HG03039 (cell line): Measurements from ENCODE around the gene PRMT1.

Experiments
- ATAC-seq: cut with Tn5 transposase; IDR thresholded peaks from one replicate; pipeline ENCODE4 v1.9.1; 2021; ENCODE audit warnings: mild to moderate bottlenecking, moderate library complexity; ENCODE audit not compliant: unreplicated experiment

Gene PRMT1

DNA sequence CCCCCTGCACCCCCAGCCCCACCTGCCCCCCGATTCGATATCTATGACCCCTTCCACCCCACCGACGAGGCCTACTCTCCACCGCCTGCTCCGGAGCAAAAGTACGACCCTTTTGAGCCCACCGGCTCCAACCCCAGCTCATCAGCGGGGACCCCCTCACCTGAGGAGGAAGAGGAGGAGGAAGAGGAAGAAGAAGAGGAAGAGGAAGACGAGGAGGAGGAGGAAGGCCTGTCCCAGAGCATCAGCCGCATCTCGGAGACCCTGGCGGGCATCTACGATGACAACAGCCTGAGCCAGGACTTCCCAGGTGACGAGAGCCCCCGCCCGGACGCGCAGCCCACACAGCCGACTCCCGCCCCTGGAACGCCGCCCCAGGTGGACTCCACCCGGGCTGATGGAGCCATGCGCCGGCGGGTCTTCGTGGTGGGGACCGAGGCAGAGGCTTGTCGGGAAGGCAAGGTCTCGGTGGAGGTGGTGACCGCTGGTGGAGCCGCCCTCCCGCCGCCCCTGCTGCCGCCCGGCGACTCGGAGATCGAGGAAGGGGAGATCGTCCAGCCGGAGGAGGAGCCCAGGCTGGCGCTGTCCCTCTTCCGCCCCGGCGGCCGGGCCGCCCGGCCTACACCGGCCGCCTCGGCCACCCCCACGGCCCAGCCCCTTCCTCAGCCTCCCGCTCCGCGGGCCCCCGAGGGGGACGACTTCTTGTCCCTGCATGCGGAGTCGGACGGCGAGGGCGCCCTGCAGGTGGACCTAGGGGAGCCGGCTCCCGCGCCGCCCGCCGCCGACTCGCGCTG, 25.8 kb upstream of the PRMT1 start:
- ATAC-seq = no peak

DNA sequence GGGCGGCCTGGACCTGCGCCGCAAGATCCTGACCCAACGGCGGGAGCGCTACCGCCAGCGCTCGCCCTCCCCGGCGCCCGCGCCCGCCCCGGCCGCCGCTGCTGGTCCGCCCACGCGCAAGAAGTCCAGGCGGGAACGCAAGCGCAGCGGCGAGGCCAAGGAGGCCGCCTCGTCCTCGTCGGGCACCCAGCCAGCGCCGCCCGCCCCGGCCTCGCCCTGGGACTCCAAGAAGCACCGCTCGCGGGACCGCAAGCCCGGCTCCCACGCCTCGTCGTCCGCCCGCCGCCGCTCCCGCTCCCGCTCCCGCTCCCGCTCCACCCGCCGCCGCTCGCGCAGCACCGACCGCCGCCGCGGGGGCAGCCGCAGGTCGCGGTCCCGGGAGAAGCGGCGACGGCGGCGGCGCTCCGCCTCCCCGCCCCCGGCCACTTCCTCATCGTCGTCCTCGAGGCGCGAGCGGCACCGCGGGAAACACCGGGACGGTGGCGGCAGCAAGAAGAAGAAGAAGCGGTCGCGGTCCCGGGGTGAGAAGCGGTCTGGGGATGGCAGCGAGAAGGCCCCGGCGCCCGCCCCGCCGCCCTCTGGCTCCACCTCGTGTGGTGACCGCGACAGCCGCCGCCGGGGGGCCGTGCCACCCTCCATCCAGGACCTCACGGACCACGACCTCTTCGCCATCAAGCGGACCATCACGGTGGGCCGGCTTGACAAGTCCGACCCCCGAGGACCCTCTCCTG, 25.1 kb upstream of the PRMT1 start:
- ATAC-seq = no peak

DNA sequence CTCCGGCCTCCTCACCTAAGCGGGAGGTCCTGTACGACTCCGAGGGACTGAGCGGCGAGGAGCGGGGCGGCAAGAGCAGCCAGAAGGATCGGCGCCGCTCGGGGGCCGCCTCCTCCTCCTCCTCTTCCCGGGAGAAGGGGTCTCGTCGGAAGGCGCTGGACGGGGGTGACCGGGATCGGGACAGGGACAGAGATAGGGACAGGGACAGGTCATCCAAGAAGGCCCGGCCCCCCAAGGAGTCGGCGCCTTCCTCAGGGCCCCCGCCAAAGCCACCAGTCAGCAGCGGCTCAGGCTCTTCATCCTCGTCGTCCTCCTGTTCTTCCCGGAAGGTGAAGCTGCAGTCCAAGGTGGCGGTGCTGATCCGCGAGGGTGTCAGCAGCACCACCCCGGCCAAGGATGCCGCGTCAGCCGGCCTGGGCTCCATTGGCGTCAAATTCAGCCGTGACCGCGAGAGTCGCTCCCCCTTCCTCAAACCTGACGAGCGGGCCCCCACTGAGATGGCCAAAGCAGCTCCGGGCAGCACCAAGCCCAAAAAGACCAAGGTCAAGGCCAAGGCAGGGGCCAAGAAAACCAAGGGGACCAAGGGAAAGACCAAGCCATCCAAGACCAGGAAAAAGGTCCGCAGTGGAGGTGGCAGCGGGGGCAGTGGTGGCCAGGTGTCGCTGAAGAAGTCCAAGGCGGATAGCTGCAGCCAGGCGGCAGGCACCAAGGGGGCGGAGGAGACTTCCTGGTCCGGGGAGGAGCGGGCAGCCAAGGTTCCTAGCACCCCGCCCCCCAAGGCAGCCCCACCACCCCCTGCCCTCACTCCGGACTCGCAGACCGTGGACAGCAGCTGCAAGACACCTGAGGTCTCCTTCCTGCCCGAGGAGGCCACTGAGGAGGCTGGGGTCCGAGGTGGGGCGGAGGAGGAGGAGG, 24.3 kb upstream of the PRMT1 start:
- ATAC-seq = no peak

DNA sequence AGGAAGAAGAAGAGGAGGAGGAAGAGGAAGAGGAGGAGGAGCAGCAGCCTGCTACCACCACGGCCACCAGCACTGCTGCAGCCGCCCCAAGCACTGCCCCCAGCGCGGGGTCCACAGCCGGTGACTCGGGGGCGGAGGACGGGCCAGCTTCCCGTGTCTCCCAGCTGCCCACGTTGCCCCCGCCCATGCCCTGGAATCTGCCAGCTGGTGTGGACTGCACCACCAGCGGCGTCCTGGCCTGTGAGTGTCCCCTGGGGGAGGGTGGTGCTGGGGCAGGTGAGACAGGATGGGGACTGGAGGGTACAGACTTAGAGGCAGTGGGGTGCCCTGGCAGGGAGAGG, 23.6 kb upstream of the PRMT1 start:
- ATAC-seq = no peak

GRCh38 chr19:49654581-49654980, 22.5 kb upstream of the PRMT1 start:
- ATAC-seq = no peak

DNA sequence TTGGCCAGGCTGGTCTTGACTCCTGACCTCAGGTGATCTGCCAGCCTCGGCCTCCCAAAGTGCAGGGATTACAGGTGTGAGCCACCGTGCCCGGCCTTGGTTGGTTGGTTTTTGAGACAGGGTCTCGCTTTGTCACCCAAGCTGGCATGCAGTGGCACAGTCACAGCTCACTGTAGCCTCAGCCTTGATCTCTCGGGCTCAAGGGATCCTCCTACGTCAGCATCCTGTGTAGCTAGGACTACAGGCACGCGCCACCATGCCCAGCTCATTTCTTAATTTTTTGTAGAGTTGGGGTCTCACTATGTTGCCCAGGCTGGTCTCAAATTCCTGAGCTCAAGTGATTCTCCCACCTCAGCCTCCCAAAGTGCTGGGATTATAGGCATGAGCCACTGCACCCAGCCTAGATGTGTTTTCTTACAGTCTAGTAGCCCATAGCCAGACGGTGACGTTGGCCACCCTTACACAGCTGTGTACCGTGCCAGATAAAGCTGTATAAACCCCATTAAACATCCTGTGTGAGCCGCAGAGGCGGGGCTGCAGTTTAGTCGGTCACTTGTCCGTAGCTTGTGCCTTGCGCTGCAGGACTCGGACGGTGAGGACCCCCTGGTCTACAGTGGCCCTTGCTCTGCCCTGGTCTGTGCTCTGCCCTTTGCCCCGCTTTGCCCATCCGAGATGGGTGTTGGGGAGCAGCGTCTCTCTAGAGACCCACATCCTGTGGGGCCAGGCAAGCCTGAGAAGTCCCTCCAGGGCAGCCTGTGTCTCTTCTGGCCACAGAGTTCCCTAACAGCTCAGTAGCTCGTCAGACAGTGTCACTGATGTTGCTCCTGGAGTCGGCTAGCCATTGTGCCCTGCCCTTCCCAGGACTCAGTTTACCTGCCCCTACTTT, 21.3 kb upstream of the PRMT1 start:
- no peak for ATAC-seq

- no peak for ATAC-seq
Observed at GRCh38 chr19:49656456-49657109, 20.5 kb upstream of the PRMT1 start.

DNA sequence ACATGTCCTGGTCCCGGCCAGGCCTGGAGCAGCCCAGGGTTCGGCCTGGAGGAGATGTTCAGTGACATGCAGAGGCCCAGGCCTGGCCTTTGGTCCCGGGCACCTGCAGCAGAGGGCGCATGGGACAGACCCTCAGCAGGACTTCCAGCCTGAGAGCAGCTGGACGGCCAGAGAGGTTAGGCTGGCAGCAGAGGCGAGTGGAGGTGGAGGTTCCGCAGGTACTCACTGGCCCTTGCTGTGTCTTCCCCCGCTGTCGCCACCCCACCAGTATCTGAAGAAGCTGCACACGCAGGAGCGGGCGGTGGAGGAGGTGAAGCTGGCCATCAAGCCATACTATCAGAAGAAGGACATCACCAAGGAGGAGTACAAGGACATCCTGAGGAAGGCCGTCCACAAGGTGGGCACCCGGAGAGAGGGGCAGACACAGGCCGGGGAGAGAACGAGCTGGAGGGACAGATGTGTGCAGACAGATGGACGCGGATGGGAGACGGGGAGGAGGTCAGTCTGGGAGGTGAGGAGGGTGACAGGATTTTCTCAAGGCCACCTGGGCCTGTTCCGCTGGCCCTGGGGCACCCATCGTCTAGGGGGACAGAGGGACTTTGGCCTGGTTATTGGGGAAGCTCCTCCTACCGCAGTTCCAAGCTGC, 19.5 kb upstream of the PRMT1 start:
- ATAC-seq = no peak

- no peak for ATAC-seq
Observed at GRCh38 chr19:49658139-49658517, 18.9 kb upstream of the PRMT1 start.

DNA sequence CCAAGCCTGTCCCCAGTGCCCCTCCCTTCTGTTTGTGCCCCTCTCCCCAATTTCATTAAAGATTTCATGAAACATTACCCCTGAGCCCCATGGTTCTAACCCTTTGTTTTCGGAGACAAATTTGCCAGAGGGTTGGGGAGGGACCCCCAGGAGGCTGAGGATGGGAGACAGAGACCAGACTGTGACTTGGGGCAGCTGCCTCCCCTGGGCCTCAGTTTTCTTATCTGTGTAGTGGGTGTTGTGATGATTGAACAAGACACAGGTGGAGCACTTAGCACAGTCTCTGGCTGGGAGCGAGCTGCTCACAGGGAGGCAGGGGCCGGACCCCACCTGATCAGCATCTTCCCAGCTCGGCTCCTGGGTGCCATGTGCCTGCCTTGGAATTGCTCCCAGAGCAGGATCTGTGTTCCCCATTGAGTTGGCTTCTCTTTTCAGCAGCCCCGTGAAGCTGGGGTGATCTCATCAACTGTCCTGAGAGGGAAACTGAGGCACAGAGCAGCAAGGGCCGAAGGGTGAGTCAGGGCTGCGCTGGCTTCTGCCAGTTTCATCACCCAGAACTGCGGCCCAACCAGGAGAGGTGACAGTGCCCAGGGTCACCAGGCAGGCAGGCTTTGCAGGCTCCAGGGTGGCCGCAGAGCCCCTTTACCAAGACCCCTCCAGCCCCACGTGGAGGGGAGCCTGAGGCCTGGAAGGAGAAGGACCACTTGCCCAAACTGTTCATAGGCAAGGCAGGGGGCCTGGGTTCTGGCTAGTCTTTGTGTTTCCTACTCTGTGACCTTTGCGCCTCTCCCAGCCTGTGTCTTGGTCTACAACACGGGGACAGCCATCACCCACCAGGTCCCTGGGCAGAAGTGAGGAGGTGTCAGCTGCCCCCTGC, 18.3 kb upstream of the PRMT1 start:
- ATAC-seq = no peak

DNA sequence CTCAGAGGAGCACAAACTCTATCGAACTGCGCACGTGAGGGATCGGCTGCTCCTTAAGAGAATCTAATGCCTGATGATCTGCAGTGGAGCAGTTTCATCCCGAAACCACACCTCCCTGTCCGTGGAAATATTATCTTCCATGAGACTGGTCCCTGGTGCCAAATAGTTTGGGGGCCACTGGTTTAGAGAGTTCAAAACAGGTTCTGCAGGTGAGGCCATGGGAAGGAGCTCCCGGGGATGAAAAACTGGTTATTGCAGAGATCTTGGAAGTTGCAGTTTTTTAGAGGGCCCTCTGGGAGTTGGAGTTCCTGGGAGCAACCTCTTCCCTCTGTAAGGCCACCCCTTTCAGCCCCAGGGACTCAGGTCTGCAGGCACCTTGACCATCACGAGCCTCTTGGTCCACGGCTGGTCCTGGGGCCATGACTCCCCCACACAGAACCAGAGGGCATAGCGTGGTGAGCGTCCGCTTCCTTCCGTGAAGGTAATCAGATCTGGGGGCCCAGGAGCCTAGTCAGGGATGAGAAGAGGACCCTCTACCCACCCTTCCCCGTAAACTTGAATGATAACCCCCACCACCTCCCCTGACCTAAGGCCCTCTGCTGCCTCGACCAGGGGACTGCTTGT, 16.6 kb upstream of the PRMT1 start:
- ATAC-seq = no peak

- no peak for ATAC-seq
Observed at GRCh38 chr19:49662011-49662410, 15.1 kb upstream of the PRMT1 start.

- ATAC-seq = no peak
Observed at GRCh38 chr19:49663224-49663623, 13.8 kb upstream of the PRMT1 start.

GRCh38 chr19:49664171-49665035, 12.7 kb upstream of the PRMT1 start:
- no peak for ATAC-seq

- ATAC-seq = no peak
Observed at GRCh38 chr19:49665036-49665350, 12.1 kb upstream of the PRMT1 start.

- peak; percentile 86 for ATAC-seq
Observed at GRCh38 chr19:49665351-49666119, 11.5 kb upstream of the PRMT1 start, which contains the start of the genes BCL2L12 and IRF3. BCL2L12 (plus strand) TSS chr19:49665933; CDS start chr19:49666693, 760 bp downstream. IRF3 (minus strand) TSS chr19:49665857; CDS start chr19:49664838, 1,019 bp downstream.

DNA sequence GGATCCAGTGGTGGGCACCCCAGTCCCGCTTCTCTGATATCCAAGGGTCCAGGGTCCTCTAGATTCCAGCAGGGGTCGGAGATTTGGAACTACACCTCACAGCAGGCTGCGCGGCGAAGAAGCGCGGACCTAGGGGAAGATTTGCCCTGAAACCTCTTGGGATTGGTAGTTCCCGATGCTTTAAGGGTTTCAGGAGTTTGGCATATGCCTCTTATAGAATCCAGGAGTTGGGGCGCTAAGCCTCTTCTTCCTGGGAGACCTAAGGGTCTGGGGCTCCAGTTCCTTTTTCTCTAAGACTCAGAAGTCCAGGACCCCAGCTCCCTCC, 11.0 kb upstream of the PRMT1 start:
- no peak for ATAC-seq
